Effector CD8-positive, alpha-beta T cell (primary cell): ENCODE measurements around the gene VSX1.

Source experiments
- DNase-seq: peaks from one replicate; lab custom pipeline; 2025; lab: John Stamatoyannopoulos, UW

VSX1 gene

DNA sequence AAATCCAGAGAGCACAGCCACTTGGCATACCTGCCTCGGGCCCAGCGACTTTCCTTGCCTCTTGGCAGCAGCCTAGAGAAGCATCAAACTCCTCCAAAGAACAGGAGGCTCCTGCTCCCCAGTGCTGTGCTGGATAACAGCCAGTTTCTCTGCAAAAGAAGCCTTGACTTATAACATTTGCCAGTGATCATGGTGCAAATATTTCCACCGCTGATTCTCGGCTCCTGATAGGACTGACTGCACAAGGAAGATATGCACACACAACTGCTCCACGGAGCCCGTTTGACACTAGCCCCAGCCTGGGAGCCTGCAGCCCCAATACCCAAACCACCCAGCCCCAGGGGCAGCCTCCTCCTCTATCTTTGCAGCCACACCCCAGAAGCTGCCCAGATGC is 41.5 kb downstream of the VSX1 start:
- DNase-seq = no peak

- DNase-seq = no peak
Observed at GRCh38 chr20:25039697-25040437, 42.1 kb downstream of the VSX1 start.

GRCh38 chr20:25038591-25039015 is 43.3 kb downstream of the VSX1 start:
- DNase-seq = no peak

GRCh38 chr20:25038103-25038410 is 43.9 kb downstream of the VSX1 start:
- DNase-seq = no peak

GRCh38 chr20:25037288-25038102 is 44.4 kb downstream of the VSX1 start:
- no peak for DNase-seq

DNA sequence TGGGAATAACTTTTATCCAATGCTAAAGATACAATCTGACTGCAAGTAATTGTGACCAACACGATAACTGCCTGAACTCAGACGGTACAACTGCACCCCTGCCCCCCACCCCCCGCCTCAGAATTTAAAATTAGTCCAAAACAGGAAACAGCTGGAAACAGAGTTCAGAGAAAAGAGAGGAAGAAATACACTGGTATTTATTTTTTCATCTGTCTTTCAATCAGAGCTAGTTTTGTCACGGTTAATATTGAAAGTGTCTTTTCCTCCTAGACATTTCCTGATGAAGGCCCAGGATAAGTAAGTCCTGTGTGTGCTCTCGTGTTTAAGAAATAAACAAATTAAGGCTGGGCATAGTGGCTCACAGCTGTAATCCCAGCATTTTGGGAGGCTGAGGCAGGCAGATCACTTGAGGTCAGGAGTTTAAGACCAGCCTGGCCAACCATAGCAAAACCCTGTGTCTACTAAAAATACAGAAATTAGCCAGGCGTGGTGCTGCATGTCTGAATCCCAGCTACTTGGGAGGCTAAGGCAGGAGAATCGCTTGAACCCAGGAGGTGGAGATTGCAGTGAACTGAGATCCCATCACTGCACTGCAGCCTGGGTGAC is 45.5 kb downstream of the VSX1 start:
- DNase-seq = no peak

DNA sequence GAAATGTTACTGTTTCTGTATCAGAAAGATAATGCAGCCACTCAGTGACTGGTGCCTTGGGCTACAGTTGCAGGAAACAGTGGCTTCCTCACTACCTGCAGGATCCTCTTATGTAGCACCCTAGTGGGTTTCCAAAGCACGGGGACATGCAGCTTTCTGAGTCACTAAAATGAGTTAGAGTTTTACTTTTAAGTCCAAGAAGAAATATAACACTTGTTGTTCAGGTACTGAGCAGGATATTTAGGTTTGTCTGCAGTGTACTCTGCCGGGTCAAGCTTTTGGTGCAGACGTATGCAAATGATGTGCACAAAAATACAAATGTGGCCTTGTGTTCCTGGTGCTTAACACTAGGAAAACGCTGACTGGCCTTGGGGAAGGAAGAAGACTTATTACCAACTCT is 46.0 kb downstream of the VSX1 start:
- no peak for DNase-seq

GRCh38 chr20:25033924-25034300 is 48.0 kb downstream of the VSX1 start:
- no peak for DNase-seq

DNA sequence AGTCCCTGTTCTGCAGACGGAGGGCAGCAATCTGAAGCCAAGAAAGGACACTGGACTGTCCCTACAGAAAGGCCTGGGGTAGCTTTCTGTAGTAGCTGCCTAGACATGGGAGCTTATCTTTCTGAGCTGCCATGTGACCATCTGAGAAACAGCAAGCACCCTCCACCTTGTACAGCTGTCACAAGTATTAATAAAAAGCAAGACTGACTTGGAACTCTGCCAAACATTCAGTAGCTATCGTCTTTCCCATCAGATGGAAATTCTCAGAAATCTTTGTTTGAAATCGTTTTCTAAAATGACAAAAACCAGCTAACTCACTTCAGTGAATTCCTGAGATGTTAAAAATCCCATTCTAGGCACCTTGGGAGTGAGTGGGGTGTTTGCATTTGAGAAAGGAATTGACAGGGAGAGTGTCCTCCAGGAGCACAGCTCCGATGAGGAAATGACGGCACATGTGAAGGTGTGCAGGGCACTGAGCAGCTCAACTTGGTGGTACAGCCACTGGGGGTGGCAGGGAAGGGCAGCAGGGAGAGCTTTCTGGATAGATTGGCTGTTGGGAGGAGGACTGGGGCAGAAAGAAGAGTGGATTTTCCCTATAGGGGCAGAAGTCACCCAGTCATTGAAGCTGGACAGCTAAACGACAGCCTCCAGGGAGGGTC is 48.5 kb downstream of the VSX1 start:
- no peak for DNase-seq

GRCh38 chr20:25032478-25033264 is 49.3 kb downstream of the VSX1 start:
- no peak for DNase-seq

GRCh38 chr20:25032065-25032477 is 49.9 kb downstream of the VSX1 start:
- no peak for DNase-seq

DNA sequence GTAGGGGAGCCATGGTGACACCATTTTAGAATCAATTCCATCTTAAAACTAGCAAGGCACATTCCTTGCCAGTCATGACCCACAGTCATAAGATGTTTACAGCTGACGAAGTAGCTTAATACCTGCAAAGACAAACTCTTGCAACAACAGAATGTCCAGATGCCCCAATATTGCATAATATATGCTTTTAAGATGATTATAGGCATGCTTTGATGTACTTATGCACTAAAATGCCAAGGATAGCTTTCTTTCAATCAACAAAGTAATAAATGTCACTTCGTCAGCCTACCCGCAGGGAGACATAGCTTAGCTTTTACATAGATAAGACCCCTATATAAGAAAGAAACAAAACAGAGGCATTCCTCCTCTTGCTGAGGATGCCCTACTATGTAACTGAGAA is 50.7 kb downstream of the VSX1 start:
- DNase-seq = no peak

- no peak for DNase-seq
Observed at GRCh38 chr20:25030649-25031207, 51.2 kb downstream of the VSX1 start.

GRCh38 chr20:25030007-25030648 is 51.8 kb downstream of the VSX1 start:
- DNase-seq = no peak

- DNase-seq = no peak
Observed at GRCh38 chr20:25025986-25026605, 55.8 kb downstream of the VSX1 start.
